ENCODE measurements around the gene KRTAP10-1. TPM values are rescaled to one million over a fixed set of nuclear protein-coding genes. Genes with fewer than 3 reads are reported as not detected.

The KRTAP10-1 gene
- total RNA-seq: not detected in 2 replicates

GRCh38 chr21:44539991-44540666 is at the start of gene KRTAP10-1:
TSS of gene KRTAP10-1 (minus strand) at chr21:44540195. CDS start at chr21:44540150, 45 bp downstream.

GRCh38 chr21:44580231-44580821 is 40.3 kb upstream of the KRTAP10-1 start, which contains the start of gene KRTAP10-5:
TSS of gene KRTAP10-5 (minus strand) at chr21:44580604. CDS start at chr21:44580578, 26 bp downstream.

GRCh38 chr21:44573630-44574456 is 33.8 kb upstream of the KRTAP10-1 start, which contains the start of gene KRTAP10-4:
TSS of gene KRTAP10-4 (plus strand) at chr21:44573729. CDS start at chr21:44573759, 30 bp downstream.

GRCh38 chr21:44558695-44559094 is 18.7 kb upstream of the KRTAP10-1 start, which contains the start of gene KRTAP10-3:
TSS of gene KRTAP10-3 (minus strand) at chr21:44558795. CDS start at chr21:44558715, 80 bp downstream.

GRCh38 chr21:44551340-44551961 is 11.5 kb upstream of the KRTAP10-1 start, which contains the start of gene KRTAP10-2:
TSS of gene KRTAP10-2 (minus strand) at chr21:44551505. CDS start at chr21:44551458, 47 bp downstream.

Other genes starting within 250 kb of the KRTAP10-1 start
- gene PFKL, start 240.1 kb downstream of the KRTAP10-1 start, total RNA-seq: 80.5 and 89.5 TPM in 2 replicates
- gene CFAP410, start 200.8 kb downstream of the KRTAP10-1 start, total RNA-seq: 20.0 and 29.0 TPM in 2 replicates
- gene TRPM2, start 186.6 kb downstream of the KRTAP10-1 start, total RNA-seq: 1.3 and 2.1 TPM in 2 replicates
- gene LRRC3, start 84.7 kb downstream of the KRTAP10-1 start, total RNA-seq: 2.9 and 3.5 TPM in 2 replicates
- not detected in 2 replicates for gene KRTAP10-2, start 11.3 kb upstream of the KRTAP10-1 start, total RNA-seq
- gene KRTAP10-3, start 18.6 kb upstream of the KRTAP10-1 start, total RNA-seq: not detected in 2 replicates
- gene KRTAP10-4, start 33.5 kb upstream of the KRTAP10-1 start, total RNA-seq: not detected in 2 replicates
- not detected in 2 replicates for gene KRTAP10-5, start 40.4 kb upstream of the KRTAP10-1 start, total RNA-seq
- gene KRTAP10-6, start 52.3 kb upstream of the KRTAP10-1 start, total RNA-seq: not detected in 2 replicates
- not detected in 2 replicates for gene KRTAP10-7, start 60.4 kb upstream of the KRTAP10-1 start, total RNA-seq
- gene KRTAP10-8, start 71.9 kb upstream of the KRTAP10-1 start, total RNA-seq: not detected in 2 replicates
- gene KRTAP10-9, start 86.9 kb upstream of the KRTAP10-1 start, total RNA-seq: not detected in 2 replicates
- gene KRTAP10-10, start 97.2 kb upstream of the KRTAP10-1 start, total RNA-seq: not detected in 2 replicates
- not detected in 2 replicates for gene KRTAP10-11, start 106.2 kb upstream of the KRTAP10-1 start, total RNA-seq
- not detected in 2 replicates for gene KRTAP12-4, start 114.5 kb upstream of the KRTAP10-1 start, total RNA-seq
- not detected in 2 replicates for gene KRTAP12-3, start 117.7 kb upstream of the KRTAP10-1 start, total RNA-seq
- not detected in 2 replicates for gene KRTAP12-2, start 126.7 kb upstream of the KRTAP10-1 start, total RNA-seq
- gene KRTAP12-1, start 142.0 kb upstream of the KRTAP10-1 start, total RNA-seq: not detected in 2 replicates
- not detected in 2 replicates for gene KRTAP10-12, start 157.0 kb upstream of the KRTAP10-1 start, total RNA-seq
- gene TSPEAR, start 171.4 kb upstream of the KRTAP10-1 start, total RNA-seq: not detected in 2 replicates